ENCODE data around the gene ROR2. TPM values are rescaled to one million over a fixed set of nuclear protein-coding genes. Genes with fewer than 3 reads are reported as not detected.

The ROR2 gene
- total RNA-seq, 8 experiments from 2014 or later: 0.32 to 26.3 (median 7.4) TPM

GRCh38 chr9:91840469-91840868, 109.6 kb downstream of the ROR2 start:
- H3K4me3 ChIP-seq: no peak overlapping the region
- peaks cover 42 to 48% of the 10 kb centered on the region in 2 donors for H3K4me1 ChIP-seq (replicated peaks in 1 of 2)
- in situ Hi-C loops (cut with MboI; ENCODE audit: low pct_unique_long_range_greater_than_20kb in 2 of 9, low sequenced_read_pairs in 9 of 9, unreplicated experiment in 9 of 9): loop anchor here in 1 of 9 experiments (25.0 kb wide), 1 partner anchor 103 kb away; no protein-coding TSS in a partner anchor
- WGBS, 10 experiments: 79 to 100% (median 90%) methylated on average over 1 to 6 of the region's 8 CpGs; no CpG with 5 or more reads in 4 of the 10 experiments
- no peak for ATAC-seq (replicated peaks in 6 of 8)
- no peak overlapping the region for H3K27ac ChIP-seq

DNA sequence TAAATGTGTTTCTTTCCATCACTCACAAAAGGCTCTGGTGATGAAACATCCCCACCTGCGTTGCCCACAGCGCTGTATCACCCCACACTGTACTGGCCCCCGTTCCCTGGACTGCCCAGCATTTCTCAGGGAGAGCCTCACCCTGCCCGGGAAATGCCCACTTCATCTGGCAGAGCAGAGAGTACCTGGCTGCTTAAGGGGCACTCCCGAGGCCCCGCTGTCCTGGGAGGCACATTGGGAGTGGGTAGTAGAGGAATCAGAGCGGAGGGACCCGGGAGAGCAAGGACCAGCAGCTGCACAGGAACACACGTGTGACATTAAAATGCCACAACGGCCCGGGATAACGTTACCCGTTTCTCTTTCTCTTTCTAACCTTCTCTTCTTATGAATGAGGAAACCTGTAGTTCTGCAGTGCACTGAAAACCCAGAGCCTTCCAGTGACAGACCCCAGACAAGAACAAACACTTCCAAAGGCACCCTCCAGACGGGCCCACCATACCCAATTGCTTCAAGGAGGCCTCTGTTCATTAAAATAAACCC, 110.0 kb downstream of the ROR2 start:
- Histone ChIP-seq H3K4me1 (replicated peaks in 1 of 2) (peaks cover 46 to 52% of the 10 kb centered on the region in 2 donors), H3K4me3 (no peak overlapping the region), H3K27ac (no peak overlapping the region)
- in situ Hi-C loops (cut with MboI; ENCODE audit: low pct_unique_long_range_greater_than_20kb in 2 of 9, low sequenced_read_pairs in 9 of 9, unreplicated experiment in 9 of 9): loop anchor here in 1 of 9 experiments (25.0 kb wide), 1 partner anchor 103 kb away; no protein-coding TSS in a partner anchor
- no peak for ATAC-seq (replicated peaks in 6 of 8)
- 80 to 100% (median 87%) methylated on average over 1 to 9 of the region's 14 CpGs; no CpG with 5 or more reads in 5 of the 10 experiments for WGBS, 10 experiments

DNA sequence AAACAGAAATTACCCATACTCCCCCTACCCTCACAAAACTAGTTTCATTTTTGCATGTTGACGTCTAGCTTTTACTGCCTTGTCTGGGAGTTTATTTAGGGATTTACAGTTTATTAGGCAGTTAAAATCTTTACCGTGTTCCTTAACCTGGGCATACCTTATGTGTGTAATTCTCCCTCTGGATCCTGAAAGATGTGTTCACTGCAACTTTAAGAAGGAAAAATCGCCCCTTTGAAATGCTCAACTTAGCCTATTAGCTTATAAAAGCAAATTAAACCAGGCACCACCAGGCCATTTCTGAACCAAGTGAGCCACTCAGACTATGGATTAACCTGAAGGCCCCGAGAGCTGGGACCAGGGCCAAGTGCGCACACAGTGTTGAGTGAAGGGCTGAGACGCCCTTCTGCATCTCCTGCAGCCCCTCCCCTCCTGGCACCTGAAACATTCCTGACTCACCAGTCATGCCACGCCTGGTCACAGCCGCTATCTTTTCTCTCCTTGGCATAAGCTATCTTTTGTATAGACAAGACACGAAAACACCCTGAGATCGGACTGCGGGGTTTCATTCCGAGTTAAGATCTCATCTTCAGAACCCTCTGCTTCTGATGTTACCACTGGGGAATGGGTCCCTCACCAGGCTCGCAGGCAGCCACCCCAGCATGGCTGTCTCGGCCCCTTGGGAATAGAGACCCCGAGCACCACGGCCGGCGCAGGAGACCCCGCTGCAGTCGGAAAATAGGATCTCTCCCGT, 111.9 kb downstream of the ROR2 start:
- peak in 6 of 8 experiments; percentile 27 to 85 (median 62) for ATAC-seq (replicated peaks in 6 of 8)
- in situ Hi-C loops (cut with MboI; ENCODE audit: low pct_unique_long_range_greater_than_20kb in 2 of 9, low sequenced_read_pairs in 9 of 9, unreplicated experiment in 9 of 9): loop anchor here in 1 of 9 experiments (25.0 kb wide), 1 partner anchor 101 kb away; no protein-coding TSS in a partner anchor
- H3K4me1 ChIP-seq (replicated peaks in 1 of 2): peaks cover 46 to 52% of the 10 kb centered on the region in 2 donors
- H3K27ac ChIP-seq: no peak overlapping the region
- 4 to 100% (median 71%) methylated on average over 2 to 11 of the region's 21 CpGs; no CpG with 5 or more reads in 1 of the 10 experiments for WGBS, 10 experiments
- H3K4me3 ChIP-seq: no peak overlapping the region

GRCh38 chr9:91836515-91836914, 113.5 kb downstream of the ROR2 start:
- in situ Hi-C loops (cut with MboI; ENCODE audit: low pct_unique_long_range_greater_than_20kb in 2 of 9, low sequenced_read_pairs in 9 of 9, unreplicated experiment in 9 of 9): loop anchor here in 1 of 9 experiments (25.0 kb wide), 1 partner anchor 99 kb away; no protein-coding TSS in a partner anchor
- Histone ChIP-seq H3K27ac (no peak overlapping the region), H3K4me1 (replicated peaks in 1 of 2) (peaks cover 35 to 44% of the 10 kb centered on the region in 2 donors), H3K4me3 (no peak overlapping the region)
- WGBS, 10 experiments: 50 to 89% (median 70%) methylated on average over 1 to 6 of the region's 7 CpGs; no CpG with 5 or more reads in 4 of the 10 experiments
- ATAC-seq (replicated peaks in 6 of 8): peak in 5 of 8 experiments; percentile 23 to 57 (median 46)

DNA sequence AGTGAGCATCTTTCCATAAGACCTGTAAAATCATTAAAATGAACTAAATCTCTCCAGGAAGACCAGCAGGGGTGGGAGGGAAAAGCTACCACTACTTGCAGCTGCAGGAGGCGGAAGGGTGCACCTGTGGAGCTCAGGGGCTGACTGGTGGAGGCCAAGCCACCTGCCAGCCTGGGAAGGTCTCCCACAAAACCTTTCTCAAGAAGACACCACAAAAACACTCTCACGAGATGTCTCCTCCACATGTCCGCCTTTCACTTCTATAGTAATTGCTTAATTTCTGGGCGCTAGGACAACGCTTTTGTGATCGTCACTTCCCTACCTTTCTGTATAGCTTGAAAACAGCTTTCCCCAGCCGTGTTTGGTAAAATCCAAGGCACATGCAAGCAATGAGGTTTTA, 114.4 kb downstream of the ROR2 start:
- in situ Hi-C loops (cut with MboI; ENCODE audit: low pct_unique_long_range_greater_than_20kb in 2 of 9, low sequenced_read_pairs in 9 of 9, unreplicated experiment in 9 of 9): loop anchor here in 1 of 9 experiments (25.0 kb wide), 1 partner anchor 98 kb away; no protein-coding TSS in a partner anchor
- ATAC-seq (replicated peaks in 6 of 8): no peak
- 79 to 100% (median 94%) methylated on average over 1 to 7 of the region's 7 CpGs; no CpG with 5 or more reads in 2 of the 10 experiments for WGBS, 10 experiments
- Histone ChIP-seq H3K4me1 (replicated peaks in 1 of 2) (peaks cover 35 to 38% of the 10 kb centered on the region in 2 donors), H3K27ac (no peak overlapping the region), H3K4me3 (no peak overlapping the region)

DNA sequence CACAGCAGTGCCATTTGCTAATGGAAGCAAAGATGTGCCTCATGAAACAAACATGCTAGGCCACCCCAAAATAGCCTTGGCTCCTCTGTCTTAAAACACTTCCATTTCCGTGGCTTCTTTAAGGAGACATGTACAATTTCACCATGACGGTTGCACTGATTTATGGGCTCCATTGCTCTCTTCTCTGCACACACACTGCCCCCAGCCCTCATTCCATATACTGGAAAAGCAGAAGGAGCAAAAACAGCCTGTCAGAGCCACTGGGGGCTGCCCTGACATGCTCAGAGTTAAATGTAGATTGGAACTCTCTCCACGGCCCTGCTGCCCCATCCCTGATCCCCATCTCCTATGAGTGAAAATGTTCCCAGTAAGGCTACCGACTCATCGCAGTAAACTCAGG, 114.8 kb downstream of the ROR2 start:
- in situ Hi-C loops (cut with MboI; ENCODE audit: low pct_unique_long_range_greater_than_20kb in 2 of 9, low sequenced_read_pairs in 9 of 9, unreplicated experiment in 9 of 9): loop anchor here in 1 of 9 experiments (25.0 kb wide), 1 partner anchor 98 kb away; no protein-coding TSS in a partner anchor
- peak in 5 of 8 experiments; percentile 41 to 75 (median 74) for ATAC-seq (replicated peaks in 6 of 8)
- no peak overlapping the region for H3K27ac ChIP-seq
- 60 to 100% (median 74%) methylated on average over 1 to 5 of the region's 5 CpGs; no CpG with 5 or more reads in 3 of the 10 experiments for WGBS, 10 experiments
- H3K4me1 ChIP-seq (replicated peaks in 1 of 2): peaks cover 32 to 36% of the 10 kb centered on the region in 2 donors
- no peak overlapping the region for H3K4me3 ChIP-seq

GRCh38 chr9:91834740-91835139, 115.3 kb downstream of the ROR2 start:
- WGBS, 10 experiments: 60 to 100% (median 100%) methylated on average over 1 of the region's 3 CpGs; no CpG with 5 or more reads in 6 of the 10 experiments
- Histone ChIP-seq H3K27ac (no peak overlapping the region), H3K4me3 (no peak overlapping the region), H3K4me1 (replicated peaks in 1 of 2) (peaks cover 32 to 36% of the 10 kb centered on the region in 2 donors)
- in situ Hi-C loops (cut with MboI; ENCODE audit: low pct_unique_long_range_greater_than_20kb in 2 of 9, low sequenced_read_pairs in 9 of 9, unreplicated experiment in 9 of 9): loop anchor here in 1 of 9 experiments (25.0 kb wide), 1 partner anchor 97 kb away; no protein-coding TSS in a partner anchor
- ATAC-seq (replicated peaks in 6 of 8): peak in 1 of 8 experiments; percentile 13

- ATAC-seq (replicated peaks in 6 of 8): peak in 5 of 8 experiments; percentile 26 to 55 (median 47)
Observed at GRCh38 chr9:91833878-91834255, 116.2 kb downstream of the ROR2 start.

DNA sequence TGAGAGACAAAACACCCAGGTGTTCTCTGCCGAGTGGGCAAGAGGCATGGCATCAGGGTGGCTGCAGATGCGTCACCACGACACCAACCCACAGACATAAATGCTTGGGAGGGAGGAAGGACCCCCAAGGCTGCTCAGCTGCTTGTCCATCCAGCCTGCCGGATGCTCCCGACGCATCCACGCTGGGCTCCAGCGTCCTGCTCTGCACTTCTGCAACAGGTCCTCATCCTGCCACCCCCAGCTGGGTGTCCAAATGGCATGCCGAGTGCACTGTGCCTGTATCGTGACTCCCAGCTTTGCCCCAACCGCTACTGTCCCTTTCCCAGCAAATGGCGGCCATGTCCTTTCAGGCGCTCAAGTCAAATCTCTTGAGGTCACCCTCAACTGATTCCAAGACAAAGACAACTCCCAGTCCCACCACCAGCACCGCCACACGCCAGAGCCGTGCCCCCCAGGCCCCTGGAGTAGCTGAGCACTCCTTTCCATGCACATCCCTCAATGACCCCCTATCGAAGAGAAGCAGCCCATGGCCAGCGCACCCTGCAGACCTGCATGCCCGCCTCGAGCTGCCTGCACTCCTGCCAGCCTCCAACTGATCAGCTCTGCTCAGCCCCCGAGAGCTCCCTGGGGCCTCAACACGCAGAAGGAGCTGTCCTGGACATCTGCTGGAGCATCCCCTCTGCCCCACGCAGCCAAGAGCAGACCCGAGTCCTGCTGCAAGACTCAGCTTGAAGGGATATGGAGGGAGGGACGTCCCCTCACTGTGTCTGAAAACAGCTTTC, 116.7 kb downstream of the ROR2 start:
- H3K4me3 ChIP-seq: no peak overlapping the region
- 83 to 88% (median 88%) methylated on average over 3 to 11 of the region's 25 CpGs; no CpG with 5 or more reads in 5 of the 10 experiments for WGBS, 10 experiments
- H3K4me1 ChIP-seq (replicated peaks in 1 of 2): peaks cover 32 to 36% of the 10 kb centered on the region in 2 donors
- in situ Hi-C loops (cut with MboI; ENCODE audit: low pct_unique_long_range_greater_than_20kb in 2 of 9, low sequenced_read_pairs in 9 of 9, unreplicated experiment in 9 of 9): loop anchor here in 1 of 9 experiments (25.0 kb wide), 1 partner anchor 96 kb away; no protein-coding TSS in a partner anchor
- H3K27ac ChIP-seq: peak overlapping the region in 1 of 2 donors; percentile 13
- peak in 4 of 8 experiments; percentile 30 to 41 (median 36) for ATAC-seq (replicated peaks in 6 of 8)

More at GRCh38 chr9:91833878-91834255, 116.2 kb downstream of the ROR2 start:
- no peak overlapping the region for H3K4me3 ChIP-seq
- peaks cover 32 to 36% of the 10 kb centered on the region in 2 donors for H3K4me1 ChIP-seq (replicated peaks in 1 of 2)
- peak overlapping the region in 1 of 2 donors; percentile 13 for H3K27ac ChIP-seq
- WGBS, 10 experiments: 28 to 100% (median 50%) methylated on average over 1 to 6 of the region's 7 CpGs; no CpG with 5 or more reads in 4 of the 10 experiments
- in situ Hi-C loops (cut with MboI; ENCODE audit: low pct_unique_long_range_greater_than_20kb in 2 of 9, low sequenced_read_pairs in 9 of 9, unreplicated experiment in 9 of 9): loop anchor here in 1 of 9 experiments (25.0 kb wide), 1 partner anchor 97 kb away; no protein-coding TSS in a partner anchor

GRCh38 chr9:91832322-91832721, 117.7 kb downstream of the ROR2 start:
- in situ Hi-C loops (cut with MboI; ENCODE audit: low pct_unique_long_range_greater_than_20kb in 2 of 9, low sequenced_read_pairs in 9 of 9, unreplicated experiment in 9 of 9): loop anchor here in 1 of 9 experiments (25.0 kb wide), 1 partner anchor 95 kb away; no protein-coding TSS in a partner anchor
- H3K27ac ChIP-seq: no peak overlapping the region
- no peak for ATAC-seq (replicated peaks in 6 of 8)
- no peak overlapping the region for H3K4me3 ChIP-seq
- WGBS, 10 experiments: 67 to 100% (median 98%) methylated on average over 3 to 6 of the region's 7 CpGs; no CpG with 5 or more reads in 2 of the 10 experiments
- peaks cover 25 to 36% of the 10 kb centered on the region in 2 donors for H3K4me1 ChIP-seq (replicated peaks in 1 of 2)

- H3K4me3 ChIP-seq: no peak overlapping the region
- no peak overlapping the region for H3K27ac ChIP-seq
- 76 to 100% (median 100%) methylated on average over 1 to 5 of the region's 8 CpGs; no CpG with 5 or more reads in 3 of the 10 experiments for WGBS, 10 experiments
- no peaks in the 10 kb centered on the region for H3K4me1 ChIP-seq (replicated peaks in 1 of 2)
- in situ Hi-C loops (cut with MboI; ENCODE audit: low pct_unique_long_range_greater_than_20kb in 2 of 9, low sequenced_read_pairs in 9 of 9, unreplicated experiment in 9 of 9): loop anchor here in 1 of 9 experiments (25.0 kb wide), 1 partner anchor 89 kb away; no protein-coding TSS in a partner anchor
- no peak for ATAC-seq (replicated peaks in 6 of 8)
Observed at GRCh38 chr9:91825866-91826265, 124.2 kb downstream of the ROR2 start.

- in situ Hi-C loops (cut with MboI; ENCODE audit: low pct_unique_long_range_greater_than_20kb in 2 of 9, low sequenced_read_pairs in 9 of 9, unreplicated experiment in 9 of 9): loop anchor here in 1 of 9 experiments (25.0 kb wide), 1 partner anchor 88 kb away; no protein-coding TSS in a partner anchor
- Histone ChIP-seq H3K27ac (no peak overlapping the region), H3K4me1 (replicated peaks in 1 of 2) (no peaks in the 10 kb centered on the region), H3K4me3 (no peak overlapping the region)
- peak in 1 of 8 experiments; percentile 5 for ATAC-seq (replicated peaks in 6 of 8)
- WGBS, 10 experiments: 0 to 100% (median 53%) methylated on average over 1 to 4 of the region's 4 CpGs; no CpG with 5 or more reads in 4 of the 10 experiments
Observed at GRCh38 chr9:91825422-91825821, 124.6 kb downstream of the ROR2 start.
